Measurements from ENCODE around the gene ABHD14A. TPM values are rescaled to one million over a fixed set of nuclear protein-coding genes. Genes with fewer than 3 reads are reported as not detected.

Gene ABHD14A
- total RNA-seq, 3 donors from 2014 or later: 6.3 to 14.8 (median 9.1) TPM

DNA sequence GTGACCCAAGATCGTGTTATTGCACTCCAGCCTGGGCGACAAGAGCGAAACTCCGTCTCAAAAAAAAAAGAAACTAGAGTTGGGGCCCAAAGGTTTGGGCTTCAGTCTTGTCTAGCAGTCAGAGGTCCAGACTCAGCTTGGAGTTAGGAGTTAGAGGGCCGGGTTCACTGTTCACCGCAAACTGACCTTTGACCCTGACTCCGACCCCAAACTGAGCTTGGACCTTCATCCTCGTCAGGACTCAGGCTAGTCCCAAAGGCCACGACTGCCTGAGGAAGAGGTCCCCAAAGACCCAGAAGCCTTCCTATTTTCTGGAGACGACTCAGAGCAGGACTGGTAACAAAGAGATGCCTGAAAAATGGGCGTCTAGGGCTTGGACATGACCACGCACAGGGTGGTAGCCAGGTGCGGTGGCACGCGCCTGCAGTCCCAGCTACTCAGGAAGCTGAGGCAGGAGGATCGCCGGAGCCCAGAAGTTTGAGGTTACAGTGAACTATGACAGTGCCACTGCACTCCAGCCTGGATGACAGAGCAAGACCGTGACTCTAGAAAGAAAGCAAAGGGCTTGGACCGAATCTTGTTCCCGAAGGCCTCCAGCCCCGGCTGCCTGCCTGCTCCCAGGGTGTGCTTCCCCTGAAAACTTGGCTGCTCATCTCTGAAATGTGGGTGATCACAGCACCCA, 43.6 kb downstream of the ABHD14A start:
- no peaks in the 10 kb centered on the region for H3K4me1 ChIP-seq (ENCODE audit: low read depth)
- no peak overlapping the region for H3K4me3 ChIP-seq
- TF ChIP-seq, protein P1, sequence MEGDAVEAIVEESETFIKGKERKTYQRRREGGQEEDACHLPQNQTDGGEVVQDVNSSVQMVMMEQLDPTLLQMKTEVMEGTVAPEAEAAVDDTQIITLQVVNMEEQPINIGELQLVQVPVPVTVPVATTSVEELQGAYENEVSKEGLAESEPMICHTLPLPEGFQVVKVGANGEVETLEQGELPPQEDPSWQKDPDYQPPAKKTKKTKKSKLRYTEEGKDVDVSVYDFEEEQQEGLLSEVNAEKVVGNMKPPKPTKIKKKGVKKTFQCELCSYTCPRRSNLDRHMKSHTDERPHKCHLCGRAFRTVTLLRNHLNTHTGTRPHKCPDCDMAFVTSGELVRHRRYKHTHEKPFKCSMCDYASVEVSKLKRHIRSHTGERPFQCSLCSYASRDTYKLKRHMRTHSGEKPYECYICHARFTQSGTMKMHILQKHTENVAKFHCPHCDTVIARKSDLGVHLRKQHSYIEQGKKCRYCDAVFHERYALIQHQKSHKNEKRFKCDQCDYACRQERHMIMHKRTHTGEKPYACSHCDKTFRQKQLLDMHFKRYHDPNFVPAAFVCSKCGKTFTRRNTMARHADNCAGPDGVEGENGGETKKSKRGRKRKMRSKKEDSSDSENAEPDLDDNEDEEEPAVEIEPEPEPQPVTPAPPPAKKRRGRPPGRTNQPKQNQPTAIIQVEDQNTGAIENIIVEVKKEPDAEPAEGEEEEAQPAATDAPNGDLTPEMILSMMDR (IDR thresholded peaks at IDR 0.05): no peak
- intact Hi-C loops (cut with DNase I, micrococcal nuclease): no loop called here
- ATAC-seq: no peak
- H3K9me3 ChIP-seq: no peaks in the 10 kb centered on the region
- DNase-seq: no peak
- no peaks in the 10 kb centered on the region for H3K36me3 ChIP-seq (ENCODE audit: low read depth)

DNA sequence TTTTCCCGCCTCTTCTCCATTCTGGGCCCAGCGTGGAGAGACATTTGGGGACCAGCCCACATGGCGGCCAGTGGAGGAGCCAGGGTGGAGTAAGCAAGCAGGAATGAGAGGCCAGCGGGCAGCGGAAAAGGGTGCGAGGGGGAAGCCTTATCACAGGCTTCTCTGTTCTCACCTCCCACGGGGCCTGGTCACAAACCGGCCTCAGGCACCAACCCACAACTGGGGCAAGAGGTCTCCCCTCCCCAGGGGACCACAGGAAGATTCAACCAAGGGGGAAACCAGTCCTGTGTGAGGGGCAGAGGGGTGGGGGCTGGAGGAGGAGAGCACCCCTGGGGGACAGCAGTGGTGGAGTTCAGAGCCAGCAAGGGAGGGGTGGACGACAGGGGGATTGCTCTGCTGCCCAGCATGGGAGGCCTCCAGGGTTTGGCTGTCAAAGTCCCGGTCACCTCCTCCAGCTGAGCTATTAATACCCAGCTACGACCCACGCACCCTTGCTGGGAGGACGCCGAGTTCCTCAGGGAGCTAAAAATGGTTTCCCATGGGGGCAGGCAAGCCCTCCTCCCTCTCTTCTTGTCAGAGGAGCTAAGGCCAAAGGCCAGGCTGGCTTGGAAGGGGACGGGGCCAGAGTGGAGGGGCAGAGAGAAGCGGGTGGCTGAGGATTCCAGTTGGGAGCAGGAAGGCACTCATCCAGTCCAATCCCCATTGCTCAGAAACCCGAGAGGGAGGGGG, 44.7 kb downstream of the ABHD14A start:
- Histone ChIP-seq H3K9me3 (no peaks in the 10 kb centered on the region), H3K4me1 (ENCODE audit: low read depth) (no peaks in the 10 kb centered on the region), H3K36me3 (ENCODE audit: low read depth) (no peaks in the 10 kb centered on the region), H3K4me3 (no peak overlapping the region)
- intact Hi-C loops (cut with DNase I, micrococcal nuclease): no loop called here
- no peak for DNase-seq
- ATAC-seq: no peak
- TF ChIP-seq, protein P1 (IDR thresholded peaks at IDR 0.05): no peak

DNA sequence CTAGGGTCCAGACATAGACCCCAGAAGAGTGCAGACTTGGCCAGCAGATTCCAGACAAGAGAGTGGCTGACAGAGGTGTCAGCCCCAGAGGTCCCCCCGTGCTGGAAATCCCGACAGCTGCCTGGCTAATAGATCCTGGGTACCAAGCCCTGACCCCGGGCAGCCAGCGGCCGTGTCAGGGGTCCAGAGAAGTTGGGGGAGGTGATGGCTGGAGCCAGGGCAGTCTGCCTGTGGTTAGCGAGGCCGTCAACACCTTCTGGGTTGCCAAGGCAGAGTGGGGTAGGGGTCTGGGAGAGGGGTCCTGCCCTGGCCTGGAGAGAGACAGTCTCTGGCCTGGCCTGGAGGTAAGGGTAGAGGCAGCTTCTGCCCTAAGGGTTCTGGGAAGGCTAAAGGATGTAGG, 45.9 kb downstream of the ABHD14A start:
- TF ChIP-seq, protein P1 (IDR thresholded peaks at IDR 0.05): no peak
- Histone ChIP-seq H3K36me3 (ENCODE audit: low read depth) (no peaks in the 10 kb centered on the region), H3K9me3 (no peaks in the 10 kb centered on the region), H3K4me1 (ENCODE audit: low read depth) (no peaks in the 10 kb centered on the region), H3K4me3 (no peak overlapping the region)
- DNase-seq: no peak
- intact Hi-C loops (cut with DNase I, micrococcal nuclease): no loop called here
- no peak for ATAC-seq

DNA sequence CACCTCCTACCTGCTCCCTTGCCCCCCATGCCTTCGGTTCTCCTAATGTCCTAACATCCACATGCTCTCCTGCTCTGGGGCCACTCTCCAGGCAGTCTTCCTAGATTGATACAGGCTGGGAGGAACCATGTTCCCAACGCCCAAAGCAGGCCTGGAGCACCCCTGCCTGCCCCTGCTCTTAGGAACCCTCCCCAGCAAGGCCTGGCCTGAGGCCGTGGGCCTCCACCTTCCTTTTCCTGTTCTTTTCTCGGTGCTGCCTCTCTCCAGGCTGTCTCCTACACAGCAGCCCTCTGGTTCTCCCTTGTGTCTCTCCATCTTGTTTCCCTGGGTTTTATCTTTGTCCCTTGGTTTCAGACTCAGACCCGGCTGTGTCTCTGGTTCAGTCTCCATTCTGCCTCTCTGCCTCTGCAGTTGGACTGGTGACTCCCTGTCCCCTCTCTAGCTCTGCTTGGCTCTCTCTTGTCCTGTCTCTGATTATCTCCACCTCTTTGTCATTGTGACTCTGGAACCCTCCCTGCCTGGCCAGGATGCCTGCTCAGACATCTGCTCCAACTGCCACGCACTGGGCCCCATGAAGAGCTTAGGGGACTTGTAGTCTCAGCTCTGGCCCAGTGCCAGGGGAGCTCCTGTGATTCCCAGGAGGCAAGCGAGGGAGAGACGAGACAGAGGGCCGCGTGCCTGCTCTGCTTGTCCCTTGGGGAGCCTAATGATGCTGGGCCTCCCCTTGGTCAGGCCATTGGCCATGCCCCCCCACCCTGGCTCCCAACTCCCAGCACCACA, 46.8 kb downstream of the ABHD14A start:
- Histone ChIP-seq H3K9me3 (no peaks in the 10 kb centered on the region), H3K36me3 (ENCODE audit: low read depth) (no peaks in the 10 kb centered on the region), H3K4me3 (no peak overlapping the region), H3K4me1 (ENCODE audit: low read depth) (no peaks in the 10 kb centered on the region)
- ATAC-seq (no peak), DNase-seq (no peak)
- intact Hi-C loops (cut with DNase I, micrococcal nuclease): no loop called here
- TF ChIP-seq, protein P1 (IDR thresholded peaks at IDR 0.05): no peak

DNA sequence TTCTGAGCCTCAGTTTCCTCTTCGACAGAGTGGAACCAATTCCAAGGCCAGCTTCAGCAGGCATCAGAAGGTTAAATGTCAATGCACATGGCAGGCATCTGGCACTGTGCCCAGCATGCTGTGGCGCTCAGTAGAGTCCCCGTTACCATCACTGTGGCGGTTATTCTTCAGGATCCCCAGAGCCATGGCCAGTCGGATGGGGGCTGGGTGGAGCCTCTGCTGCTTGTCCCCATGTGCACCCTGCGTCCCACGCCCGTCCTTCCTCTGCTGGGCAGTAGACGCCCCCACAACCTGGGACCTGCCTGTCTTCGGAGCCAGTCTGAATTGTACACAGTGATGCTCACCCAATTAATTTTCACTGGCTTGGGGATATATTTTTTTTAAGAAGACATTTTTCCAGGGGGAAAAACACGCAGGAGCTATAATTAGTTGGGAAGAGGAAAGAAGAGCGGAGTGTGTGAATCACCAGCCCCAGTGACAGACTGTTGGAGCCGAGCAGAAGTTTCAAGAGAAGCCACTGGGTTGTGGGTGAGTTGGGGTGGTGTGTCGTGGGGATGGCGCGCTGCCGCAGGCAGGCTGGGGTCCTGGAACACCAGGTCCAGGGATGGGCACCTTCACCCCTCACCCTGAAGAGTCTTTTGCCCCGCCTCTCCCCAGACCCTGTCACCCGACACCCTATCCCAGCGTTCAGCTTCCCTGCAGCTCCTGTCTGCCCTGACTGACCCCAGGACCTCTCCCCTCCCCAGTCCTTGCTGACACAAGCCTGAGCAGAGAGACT, 47.6 kb downstream of the ABHD14A start:
- ATAC-seq (no peak), DNase-seq (no peak)
- TF ChIP-seq, protein P1 (IDR thresholded peaks at IDR 0.05): no peak
- H3K4me3 ChIP-seq: no peak overlapping the region
- no peaks in the 10 kb centered on the region for H3K4me1 ChIP-seq (ENCODE audit: low read depth)
- intact Hi-C loops (cut with DNase I, micrococcal nuclease): no loop called here
- H3K9me3 ChIP-seq: no peaks in the 10 kb centered on the region
- no peaks in the 10 kb centered on the region for H3K36me3 ChIP-seq (ENCODE audit: low read depth)

Measured in mucosa of descending colon (tissue), 3 donors.